Medulla oblongata (tissue), 1 donor: Measurements from ENCODE around the gene RNF166.

Experiments
- DNase-seq: peaks from one replicate; pipeline ENCODE4 v3.0.0-alpha.2; 2015; ENCODE audit errors: extremely low spot score

Gene RNF166

DNA sequence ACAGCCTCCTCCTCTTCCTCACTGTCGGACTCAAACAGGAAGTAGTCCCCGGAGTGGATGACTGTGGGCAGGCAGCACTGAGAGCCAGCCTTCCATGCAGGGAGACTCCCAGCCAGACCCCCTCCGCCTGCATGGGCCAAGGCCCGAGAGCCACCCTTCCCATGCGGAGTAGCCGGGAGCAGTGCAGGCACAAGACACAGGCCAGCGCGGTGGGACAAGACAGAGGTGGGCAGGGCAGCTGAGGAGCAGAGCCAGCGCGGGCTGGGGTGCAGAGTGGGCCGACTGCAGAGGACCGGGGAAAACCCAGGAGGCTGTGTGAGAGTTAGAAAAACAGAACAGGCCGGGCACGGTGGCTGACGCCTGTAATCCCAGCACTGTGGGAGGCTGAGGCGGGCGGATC is 17.7 kb upstream of the RNF166 start:
- no peak for DNase-seq

DNA sequence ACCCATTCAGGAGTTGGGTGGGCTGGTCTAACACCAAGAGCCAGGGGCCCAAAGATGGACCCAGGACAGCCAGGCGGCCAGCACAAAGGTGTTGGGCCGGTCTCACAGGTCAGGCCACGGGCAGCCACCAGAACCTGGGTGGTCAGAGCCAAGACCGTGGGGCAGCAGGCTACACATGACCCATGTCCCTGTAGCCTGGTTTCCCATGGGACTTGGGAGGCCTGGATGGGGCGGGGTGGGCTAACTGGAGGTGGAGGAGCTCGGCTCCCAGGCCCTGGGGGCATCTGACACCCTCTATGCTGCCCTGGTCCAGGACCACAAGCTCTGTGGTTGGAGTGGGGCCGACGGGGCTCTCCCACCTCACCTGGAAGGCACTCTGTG is 17.3 kb upstream of the RNF166 start:
- no peak for DNase-seq

GRCh38 chr16:88722784-88723506 is 16.7 kb upstream of the RNF166 start:
- no peak for DNase-seq

DNA sequence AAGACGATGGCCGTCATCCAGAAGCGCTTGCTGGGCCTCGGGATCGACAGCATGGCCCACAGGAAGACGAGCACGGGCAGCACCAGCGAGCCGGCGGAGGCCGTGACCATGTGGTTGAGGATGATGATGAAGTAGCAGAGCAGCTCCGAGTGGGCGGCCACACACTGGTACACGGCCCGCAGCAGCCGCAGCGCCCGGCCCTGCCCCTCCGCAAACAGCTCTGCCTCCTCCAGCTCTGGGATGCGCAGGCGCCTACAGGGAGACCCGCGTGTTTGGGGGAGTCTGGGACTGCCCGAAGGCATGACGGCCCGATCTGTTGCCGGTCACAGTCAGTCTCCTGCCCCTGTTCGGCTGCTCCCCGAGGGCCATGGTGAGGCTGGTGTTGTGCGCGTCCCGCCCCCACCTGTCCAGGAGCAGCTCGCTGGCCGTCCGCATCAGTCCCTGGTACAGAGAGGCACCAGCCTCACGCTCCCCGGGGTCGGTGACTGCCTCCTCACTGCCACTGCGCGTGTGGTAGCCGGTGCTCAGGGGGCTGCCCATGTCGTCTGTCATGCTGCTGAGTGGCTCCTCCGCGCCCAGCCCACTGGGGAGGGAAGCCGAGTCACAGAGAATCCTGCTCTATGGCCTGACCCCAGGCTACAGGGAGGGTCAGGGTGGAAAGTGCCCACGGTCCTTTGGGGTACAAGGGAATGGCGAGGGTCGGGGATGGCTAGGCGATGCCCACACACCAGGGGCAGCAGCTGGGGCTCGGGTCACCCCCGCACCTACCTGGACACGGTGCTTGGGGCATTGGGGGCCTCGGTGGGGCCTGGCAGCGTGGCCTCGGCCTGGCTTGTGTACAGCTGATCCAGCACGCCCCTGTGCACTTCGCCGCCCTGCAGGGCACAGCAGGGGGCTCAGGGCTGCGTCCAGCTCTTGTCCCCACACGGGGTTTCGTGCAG is 15.9 kb upstream of the RNF166 start:
- no peak for DNase-seq

DNA sequence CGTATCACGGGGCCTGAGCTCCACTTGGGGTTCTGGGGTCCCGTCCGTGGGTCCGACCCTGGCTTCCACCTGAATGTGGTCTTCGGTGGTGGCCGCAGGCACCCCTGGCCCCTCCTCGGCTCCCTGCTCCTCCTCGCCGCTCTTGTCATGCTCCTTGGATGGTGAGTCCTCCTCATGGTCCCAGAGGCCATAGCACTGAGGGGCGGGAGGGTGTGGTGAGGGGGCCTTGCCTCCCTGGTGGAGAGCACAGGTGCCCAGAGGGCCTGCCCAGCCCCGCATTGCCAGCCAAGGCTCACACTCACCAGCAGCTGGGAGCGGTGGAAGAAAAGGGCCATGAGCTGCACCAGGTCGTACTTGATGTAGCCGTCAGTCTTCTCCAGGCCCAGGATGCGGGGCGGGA is 15.0 kb upstream of the RNF166 start:
- DNase-seq, result no peak

DNA sequence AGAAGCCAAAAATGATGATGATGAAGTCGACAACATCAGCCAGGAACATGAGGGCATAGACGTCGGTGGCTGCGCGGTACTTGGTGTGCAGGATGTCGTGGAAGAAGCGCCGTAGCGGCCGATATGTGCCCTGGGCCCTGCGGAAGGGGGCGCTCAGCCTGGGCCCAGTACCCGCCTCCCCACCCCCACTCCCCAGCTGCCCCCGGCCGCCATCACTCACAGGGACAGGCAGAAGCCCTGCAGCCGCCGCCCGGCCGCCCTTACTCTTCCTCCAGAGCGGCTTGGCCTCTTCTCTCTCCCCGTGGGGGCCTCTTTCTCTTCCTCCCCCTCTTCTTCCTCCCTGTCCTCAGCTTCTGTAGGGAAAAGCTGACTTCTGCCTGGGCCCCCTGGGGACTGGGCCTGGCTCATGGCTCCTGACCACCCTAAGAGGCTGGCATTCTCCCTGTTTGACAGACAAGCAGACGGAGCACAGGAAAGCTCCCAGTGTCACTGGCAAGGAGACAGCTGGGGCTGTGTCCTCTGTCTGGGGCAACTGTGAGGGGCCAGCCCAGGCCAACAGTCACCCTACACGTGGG is 14.3 kb upstream of the RNF166 start:
- no peak for DNase-seq

DNA sequence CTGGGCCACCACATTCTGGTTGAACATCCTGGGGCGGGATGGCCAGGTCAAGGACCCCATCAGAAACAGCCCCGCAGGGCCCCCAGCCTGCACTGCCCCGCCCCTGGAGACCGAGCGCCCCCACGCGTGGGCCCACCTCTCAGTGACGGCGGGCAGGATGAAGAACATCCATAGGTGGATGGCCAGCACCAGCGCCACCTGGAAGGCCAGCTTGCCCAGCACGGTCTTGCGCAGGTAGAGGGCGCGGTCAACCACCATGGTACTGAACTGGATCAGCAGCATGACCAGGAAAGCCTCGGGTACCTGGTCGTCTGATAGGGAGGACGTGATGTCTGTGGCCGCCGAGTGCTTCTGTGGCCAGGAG is 13.7 kb upstream of the RNF166 start:
- DNase-seq, result no peak

- DNase-seq, result peak; percentile 95
Observed at GRCh38 chr16:88719267-88719932, 13.2 kb upstream of the RNF166 start.

DNA sequence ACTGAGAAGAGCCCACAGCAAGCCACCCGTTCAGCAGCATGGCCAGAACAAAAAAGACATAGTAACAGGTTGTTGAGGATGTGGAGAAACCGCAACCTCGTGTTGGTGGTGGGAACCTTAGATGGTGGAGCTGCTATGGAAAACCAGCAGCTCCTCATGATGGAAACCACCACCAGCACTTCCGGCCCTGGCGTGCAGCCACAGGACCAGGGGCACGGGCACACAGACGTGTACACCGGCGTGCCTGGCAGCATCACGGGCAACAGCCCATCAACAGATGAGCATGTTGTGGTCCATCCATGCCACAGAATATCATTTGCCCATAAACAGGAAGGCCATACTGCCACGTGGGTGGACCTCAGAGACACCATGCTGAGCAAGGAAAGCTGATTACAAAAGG is 12.0 kb upstream of the RNF166 start:
- no peak for DNase-seq

- DNase-seq, result no peak
Observed at GRCh38 chr16:88716601-88717001, 10.4 kb upstream of the RNF166 start.

DNA sequence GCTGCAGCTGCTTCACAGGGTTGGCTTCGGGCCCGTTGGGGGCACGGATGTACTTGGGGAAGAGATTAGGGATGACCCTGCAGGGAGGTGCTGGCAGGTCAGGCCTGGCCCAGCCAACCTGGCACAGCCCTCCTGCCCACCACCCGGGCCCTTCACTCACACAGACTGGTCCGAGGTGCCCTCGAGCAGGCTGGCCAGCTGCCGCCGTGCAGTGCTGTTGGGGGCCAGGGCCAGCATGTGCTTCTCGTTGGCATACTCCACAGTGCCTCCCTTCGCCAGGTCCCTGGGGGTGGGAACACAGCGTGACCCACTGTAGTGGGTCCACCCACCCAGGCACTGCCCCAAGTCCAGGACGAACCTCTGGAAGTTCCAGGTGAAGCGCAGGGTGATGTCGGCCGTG is 10.0 kb upstream of the RNF166 start:
- no peak for DNase-seq

GRCh38 chr16:88715312-88716190 is 9.3 kb upstream of the RNF166 start:
- no peak for DNase-seq

DNA sequence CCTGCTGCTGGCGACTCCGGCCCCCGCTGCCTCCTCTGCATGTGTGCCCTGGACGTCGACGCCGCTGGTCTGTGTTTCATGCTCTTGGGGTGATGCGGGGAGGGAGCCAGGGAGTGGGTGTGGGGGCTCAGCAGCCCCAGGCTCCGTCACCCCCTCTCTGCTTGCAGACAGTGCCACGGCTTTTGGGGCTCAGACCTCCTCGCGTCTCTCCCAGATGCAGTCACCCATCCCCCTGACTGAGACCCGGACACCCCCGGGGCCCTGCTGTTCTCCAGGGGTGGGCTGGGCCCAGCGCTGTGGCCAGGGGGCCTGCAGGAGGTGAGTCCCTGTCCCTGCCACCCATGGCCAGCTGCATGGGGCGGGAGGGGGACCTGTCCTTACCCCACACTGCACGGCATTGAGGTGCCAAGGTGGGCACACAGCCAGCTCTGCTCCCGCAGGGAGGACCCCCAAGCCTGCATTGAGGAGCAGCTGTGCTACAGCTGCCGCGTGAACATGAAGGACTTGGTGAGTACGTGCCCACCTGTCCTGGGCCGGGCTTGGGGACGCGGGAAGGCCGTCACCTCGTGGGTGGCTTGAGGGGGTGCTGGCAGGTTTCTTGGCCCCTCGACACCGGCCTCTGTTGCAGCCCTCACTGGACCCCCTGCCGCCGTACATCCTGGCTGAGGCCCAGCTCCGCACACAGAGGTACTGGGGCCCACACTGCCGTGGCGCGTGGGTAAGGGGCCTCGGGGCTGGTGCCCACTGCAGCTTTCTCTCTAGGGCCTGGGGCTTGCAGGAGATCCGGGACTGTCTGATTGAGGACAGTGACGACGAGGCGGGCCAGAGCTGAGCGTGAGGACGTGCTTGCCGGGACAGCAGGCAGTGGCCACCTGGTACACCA is 8.5 kb upstream of the RNF166 start:
- no peak for DNase-seq

- DNase-seq, result no peak
Observed at GRCh38 chr16:88713568-88714419, 7.6 kb upstream of the RNF166 start.

DNA sequence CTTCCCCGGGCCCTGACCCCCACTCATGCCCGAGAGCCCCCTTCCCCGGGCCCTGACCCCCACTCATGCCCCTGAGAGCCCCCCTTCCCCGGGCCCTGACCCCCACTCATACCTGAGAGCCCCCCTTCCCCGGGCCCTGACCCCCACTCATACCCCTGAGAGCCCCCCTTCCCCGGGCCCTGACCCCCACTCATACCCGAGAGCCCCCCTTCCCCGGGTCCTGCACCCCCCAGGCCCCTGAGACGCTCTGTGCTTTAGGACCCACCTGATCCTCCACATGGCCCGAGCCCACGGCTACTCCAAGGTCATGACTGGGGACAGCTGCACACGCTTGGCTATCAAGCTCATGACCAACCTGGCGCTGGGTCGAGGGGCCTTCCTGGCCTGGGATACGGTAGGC is 6.8 kb upstream of the RNF166 start:
- no peak for DNase-seq

DNA sequence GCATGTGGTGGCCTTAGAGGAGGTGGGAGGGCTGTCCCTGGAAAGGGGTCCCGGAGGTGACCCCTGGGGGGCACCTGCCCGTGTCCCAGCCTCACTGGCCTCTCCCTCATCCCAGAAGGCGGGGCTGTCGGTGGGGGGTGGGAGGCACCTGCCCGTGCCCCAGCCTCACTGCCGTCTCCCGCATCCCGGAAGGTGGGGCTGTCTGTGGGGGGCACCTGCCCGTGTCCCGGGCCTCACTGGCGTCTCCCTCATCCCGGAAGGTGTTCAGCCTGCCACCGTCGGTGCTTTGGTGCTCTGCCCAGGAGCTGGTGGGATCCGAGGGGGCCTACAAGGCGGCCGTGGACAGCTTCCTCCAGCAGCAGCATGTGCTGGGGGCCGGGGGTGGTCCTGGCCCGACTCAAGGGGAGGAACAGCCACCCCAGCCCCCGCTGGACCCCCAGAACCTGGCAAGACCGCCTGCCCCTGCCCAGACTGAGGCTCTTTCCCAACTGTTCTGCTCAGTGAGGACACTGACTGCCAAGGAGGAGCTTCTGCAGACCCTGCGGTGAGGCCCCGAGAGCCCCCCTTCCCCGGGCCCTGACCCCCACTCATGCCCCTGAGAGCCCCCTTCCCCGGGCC is 6.3 kb upstream of the RNF166 start:
- DNase-seq, result no peak

- no peak for DNase-seq
Observed at GRCh38 chr16:88711750-88712340, 5.6 kb upstream of the RNF166 start.

DNA sequence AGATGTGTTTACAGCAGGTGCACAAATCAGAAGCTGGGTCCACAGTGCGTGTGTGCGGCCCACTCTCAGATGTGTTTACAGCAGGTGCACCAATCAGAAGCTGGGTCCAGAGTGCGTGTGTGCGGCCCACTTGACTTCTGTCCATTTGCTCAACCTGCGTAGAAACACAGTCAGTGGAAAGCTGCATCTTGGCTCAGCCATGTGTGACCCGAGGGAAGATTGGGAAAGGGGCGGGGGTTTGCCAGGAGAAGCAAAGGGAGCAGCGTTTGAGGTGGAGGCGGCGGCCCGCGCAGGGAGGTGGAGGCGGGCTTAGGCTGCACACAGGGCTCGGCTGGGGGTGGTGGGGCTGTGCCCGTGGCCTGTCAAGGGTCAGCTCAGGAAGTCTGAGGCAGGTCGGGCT is 4.3 kb upstream of the RNF166 start:
- DNase-seq, result no peak
